CD4-positive, alpha-beta T cell treated with Interleukin-6 at 100 ng/mL for 8 hours (primary cell): ENCODE measurements around the gene JAM3.
"Not testable (repeated sequence)": the region's sequence is repeated elsewhere in the genome, so short reads cannot be mapped to it uniquely, and the experiment has no call there.

ENCODE experiments used
- DNase-seq: peaks from one replicate; pipeline ENCODE4 v3.0.0-alpha.2; 2020; ENCODE audit warnings: mixed read lengths, low spot score

The JAM3 gene

DNA sequence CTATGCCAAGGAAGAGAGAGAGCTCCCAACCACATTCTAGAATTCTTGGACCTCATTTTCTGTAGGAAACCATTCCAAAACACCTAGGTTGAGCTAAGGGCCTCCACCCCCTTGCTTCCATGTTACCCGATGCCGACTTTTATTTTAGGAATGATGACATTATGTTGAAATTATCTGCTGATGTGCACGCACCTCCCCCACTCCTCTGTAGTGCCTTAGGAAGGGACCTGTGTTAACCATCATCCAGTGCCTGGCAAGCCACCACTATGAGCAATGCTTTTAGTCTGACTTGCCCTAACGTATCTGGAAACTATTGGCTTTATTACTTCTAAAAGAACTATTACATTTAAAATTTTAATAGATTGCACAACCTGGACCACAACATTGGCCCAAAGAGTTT lies 112.8 kb downstream of the JAM3 start:
- DNase-seq, result no peak

DNA sequence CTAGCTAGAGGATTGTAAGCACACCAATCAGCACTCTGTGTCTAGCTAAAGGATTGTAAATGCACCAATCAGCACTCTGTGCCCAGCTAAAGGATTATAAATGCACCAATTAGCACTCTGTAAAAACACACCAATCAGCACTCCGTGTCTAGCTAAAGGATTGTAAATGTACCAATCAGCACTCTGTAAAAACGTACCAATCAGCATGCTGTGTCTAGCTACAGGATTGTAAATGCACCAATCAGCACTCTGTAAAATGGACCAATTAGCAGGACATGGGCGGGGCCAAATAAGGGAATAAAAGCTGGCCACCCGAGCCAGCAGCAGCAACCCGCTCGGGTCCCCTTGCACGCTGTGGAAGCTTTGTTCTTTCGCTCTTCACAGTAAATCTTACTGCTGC lies 119.2 kb downstream of the JAM3 start:
- DNase-seq, result not testable (repeated sequence)

DNA sequence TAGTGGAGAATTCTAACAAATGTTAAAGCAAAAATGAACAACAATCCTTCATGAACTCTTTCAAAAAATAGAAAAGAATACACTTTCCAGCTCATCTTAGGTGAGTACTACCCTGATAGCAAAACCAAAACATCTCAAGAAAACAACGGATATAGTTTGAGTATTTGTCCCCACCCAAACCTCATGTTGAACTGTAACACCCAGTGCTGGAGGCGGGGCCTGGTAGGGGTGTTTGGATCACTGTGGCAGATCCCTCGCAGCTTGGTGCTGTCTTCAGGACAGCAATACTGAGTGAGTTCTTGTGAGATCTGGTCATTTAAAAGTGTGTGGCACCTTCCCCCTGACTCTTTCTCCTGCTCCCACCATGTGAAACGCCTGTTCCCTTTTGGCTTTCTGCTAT lies 127.9 kb downstream of the JAM3 start:
- peak; percentile 18 for DNase-seq

DNA sequence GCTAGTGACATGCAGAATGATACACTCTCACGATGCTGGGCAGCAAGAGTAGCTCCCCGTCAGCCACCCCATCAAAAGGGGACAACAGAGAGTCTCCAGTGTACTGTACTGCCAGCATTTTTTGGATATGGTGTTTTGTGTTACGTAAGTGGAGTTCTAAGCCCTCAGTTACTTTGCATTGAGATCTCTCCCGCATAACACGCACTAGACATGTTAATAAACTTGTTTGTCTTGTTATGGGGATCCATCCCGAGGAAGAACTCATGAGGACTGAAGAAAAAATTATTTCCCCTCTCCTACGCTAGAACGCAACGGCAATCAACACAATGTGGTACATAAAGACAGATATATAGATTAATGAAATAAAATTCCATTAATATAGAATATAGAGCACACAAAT lies 130.7 kb downstream of the JAM3 start:
- DNase-seq, result no peak

DNA sequence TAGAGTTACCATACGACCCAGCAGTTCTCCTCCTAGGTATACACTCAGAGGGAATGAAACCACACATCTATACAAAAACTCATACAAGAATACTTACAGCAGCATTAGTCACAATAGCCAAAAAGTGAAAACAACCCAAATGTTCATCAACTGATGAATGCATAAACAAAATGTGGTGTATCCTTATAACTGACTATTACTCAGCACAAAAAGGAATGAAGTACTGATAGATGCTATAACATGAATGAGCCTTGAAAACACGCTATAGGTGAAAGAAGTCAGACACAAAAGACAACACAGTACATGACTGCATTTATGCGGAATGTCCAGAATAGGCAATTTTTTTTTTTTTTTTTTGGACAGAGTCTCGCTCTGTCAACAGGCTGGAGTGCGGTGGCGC lies 131.8 kb downstream of the JAM3 start:
- DNase-seq, result no peak
